Measurements from ENCODE around the gene WNK4.
"Not testable (repeated sequence)": the region's sequence is repeated elsewhere in the genome, so short reads cannot be mapped to it uniquely, and the experiment has no call there.

Gene WNK4

GRCh38 chr17:42750739-42751344 lies 29.6 kb upstream of the WNK4 start:
- Histone ChIP-seq H3K36me3 (ENCODE audit: control insufficient read depth, insufficient read depth, low read length) (no peaks in the 10 kb centered on the region), H3K9me3 (ENCODE audit: control insufficient read depth, insufficient read depth, low read length) (no peaks in the 10 kb centered on the region), H3K4me1 (ENCODE audit: control insufficient read depth, insufficient read depth, low read length) (no peaks in the 10 kb centered on the region), H3K27me3 (ENCODE audit: control insufficient read depth, insufficient read depth, low read length) (peaks cover 2% of the 10 kb centered on the region; the same call in 1 of the 2 replicates), H3K4me3 (ENCODE audit: low read length) (no peak overlapping the region), H3K27ac (ENCODE audit: low read length) (no peak overlapping the region)
- WGBS (ENCODE audit: insufficient coverage, insufficient read length) = no CpG with 5 or more reads among the region's 3 CpGs
- DNase-seq (ENCODE audit: low read depth, low spot score) = no peak

GRCh38 chr17:42751628-42752027 lies 28.8 kb upstream of the WNK4 start:
- H3K4me1 ChIP-seq (ENCODE audit: control insufficient read depth, insufficient read depth, low read length) = no peaks in the 10 kb centered on the region
- no peak overlapping the region for H3K27ac ChIP-seq (ENCODE audit: low read length)
- DNase-seq (ENCODE audit: low read depth, low spot score) = no peak
- no peaks in the 10 kb centered on the region for H3K36me3 ChIP-seq (ENCODE audit: control insufficient read depth, insufficient read depth, low read length)
- no peak overlapping the region for H3K4me3 ChIP-seq (ENCODE audit: low read length)
- no CpG with 5 or more reads among the region's 7 CpGs for WGBS (ENCODE audit: insufficient coverage, insufficient read length)
- H3K9me3 ChIP-seq (ENCODE audit: control insufficient read depth, insufficient read depth, low read length) = no peaks in the 10 kb centered on the region
- H3K27me3 ChIP-seq (ENCODE audit: control insufficient read depth, insufficient read depth, low read length) = no peaks in the 10 kb centered on the region

GRCh38 chr17:42754782-42755181 lies 25.6 kb upstream of the WNK4 start:
- no peak for DNase-seq (ENCODE audit: low read depth, low spot score)
- Histone ChIP-seq H3K9me3 (ENCODE audit: control insufficient read depth, insufficient read depth, low read length) (no peaks in the 10 kb centered on the region), H3K36me3 (ENCODE audit: control insufficient read depth, insufficient read depth, low read length) (no peaks in the 10 kb centered on the region), H3K27ac (ENCODE audit: low read length) (no peak overlapping the region), H3K4me3 (ENCODE audit: low read length) (no peak overlapping the region), H3K27me3 (ENCODE audit: control insufficient read depth, insufficient read depth, low read length) (peaks cover 2% of the 10 kb centered on the region; the same call in 1 of the 2 replicates), H3K4me1 (ENCODE audit: control insufficient read depth, insufficient read depth, low read length) (no peaks in the 10 kb centered on the region)
- WGBS (ENCODE audit: insufficient coverage, insufficient read length) = no CpG with 5 or more reads among the region's 3 CpGs

- no peaks in the 10 kb centered on the region for H3K36me3 ChIP-seq (ENCODE audit: control insufficient read depth, insufficient read depth, low read length)
- no CpG with 5 or more reads among the region's 11 CpGs for WGBS (ENCODE audit: insufficient coverage, insufficient read length)
- no peaks in the 10 kb centered on the region for H3K9me3 ChIP-seq (ENCODE audit: control insufficient read depth, insufficient read depth, low read length)
- no peak overlapping the region for H3K27ac ChIP-seq (ENCODE audit: low read length)
- peaks cover 3% of the 10 kb centered on the region; the same call in 1 of the 2 replicates for H3K4me1 ChIP-seq (ENCODE audit: control insufficient read depth, insufficient read depth, low read length)
- H3K27me3 ChIP-seq (ENCODE audit: control insufficient read depth, insufficient read depth, low read length) = peaks cover 8% of the 10 kb centered on the region; the same call in 1 of the 2 replicates
- DNase-seq (ENCODE audit: low read depth, low spot score) = no peak
- H3K4me3 ChIP-seq (ENCODE audit: low read length) = peak overlapping the region; percentile 41; the same call in 1 of the 2 replicates
Observed at GRCh38 chr17:42759982-42760651, 20.3 kb upstream of the WNK4 start.

- DNase-seq (ENCODE audit: low read depth, low spot score) = no peak
- Histone ChIP-seq H3K9me3 (ENCODE audit: control insufficient read depth, insufficient read depth, low read length) (no peaks in the 10 kb centered on the region), H3K36me3 (ENCODE audit: control insufficient read depth, insufficient read depth, low read length) (no peaks in the 10 kb centered on the region), H3K4me1 (ENCODE audit: control insufficient read depth, insufficient read depth, low read length) (peaks cover 3% of the 10 kb centered on the region; the same call in 1 of the 2 replicates), H3K27ac (ENCODE audit: low read length) (no peak within 1 kb of the TSS), H3K27me3 (ENCODE audit: control insufficient read depth, insufficient read depth, low read length) (peaks cover 8% of the 10 kb centered on the region; the same call in 1 of the 2 replicates), H3K4me3 (ENCODE audit: low read length) (peak within 1 kb of the TSS; percentile 41; the same call in 1 of the 2 replicates)
- WGBS (ENCODE audit: insufficient coverage, insufficient read length) = no CpG with 5 or more reads among the region's 92 CpGs
Observed at GRCh38 chr17:42760652-42761581, 19.5 kb upstream of the WNK4 start, which contains the start of gene RAMP2. RAMP2 (plus strand) TSS chr17:42761227; CDS start chr17:42761262, 35 bp downstream.

- Histone ChIP-seq H3K27ac (ENCODE audit: low read length) (no peak overlapping the region), H3K27me3 (ENCODE audit: control insufficient read depth, insufficient read depth, low read length) (peaks cover 8% of the 10 kb centered on the region; the same call in 1 of the 2 replicates), H3K4me1 (ENCODE audit: control insufficient read depth, insufficient read depth, low read length) (peaks cover 3% of the 10 kb centered on the region; the same call in 1 of the 2 replicates), H3K9me3 (ENCODE audit: control insufficient read depth, insufficient read depth, low read length) (no peaks in the 10 kb centered on the region), H3K36me3 (ENCODE audit: control insufficient read depth, insufficient read depth, low read length) (no peaks in the 10 kb centered on the region), H3K4me3 (ENCODE audit: low read length) (no peak overlapping the region)
- no peak for DNase-seq (ENCODE audit: low read depth, low spot score)
- WGBS (ENCODE audit: insufficient coverage, insufficient read length) = no CpG with 5 or more reads among the region's 12 CpGs
Observed at GRCh38 chr17:42761638-42762037, 18.8 kb upstream of the WNK4 start.

GRCh38 chr17:42766124-42766523 lies 14.3 kb upstream of the WNK4 start:
- no peaks in the 10 kb centered on the region for H3K9me3 ChIP-seq (ENCODE audit: control insufficient read depth, insufficient read depth, low read length)
- no peak overlapping the region for H3K27ac ChIP-seq (ENCODE audit: low read length)
- WGBS (ENCODE audit: insufficient coverage, insufficient read length) = no CpG with 5 or more reads among the region's 6 CpGs
- 0 out of 2 replicates have a peak, but pooled peaks cover 2% of the 10 kb centered on the region for H3K4me1 ChIP-seq (ENCODE audit: control insufficient read depth, insufficient read depth, low read length)
- DNase-seq (ENCODE audit: low read depth, low spot score) = no peak
- H3K27me3 ChIP-seq (ENCODE audit: control insufficient read depth, insufficient read depth, low read length) = no peaks in the 10 kb centered on the region; the same call in 1 of the 2 replicates
- H3K36me3 ChIP-seq (ENCODE audit: control insufficient read depth, insufficient read depth, low read length) = no peaks in the 10 kb centered on the region
- no peak overlapping the region for H3K4me3 ChIP-seq (ENCODE audit: low read length)

- no peak for DNase-seq (ENCODE audit: low read depth, low spot score)
- no peak overlapping the region for H3K27ac ChIP-seq (ENCODE audit: low read length)
- no peaks in the 10 kb centered on the region for H3K9me3 ChIP-seq (ENCODE audit: control insufficient read depth, insufficient read depth, low read length)
- no peaks in the 10 kb centered on the region for H3K27me3 ChIP-seq (ENCODE audit: control insufficient read depth, insufficient read depth, low read length)
- no peaks in the 10 kb centered on the region for H3K36me3 ChIP-seq (ENCODE audit: control insufficient read depth, insufficient read depth, low read length)
- H3K4me3 ChIP-seq (ENCODE audit: low read length) = no peak overlapping the region
- 0 out of 2 replicates have a peak, but pooled peaks cover 2% of the 10 kb centered on the region for H3K4me1 ChIP-seq (ENCODE audit: control insufficient read depth, insufficient read depth, low read length)
Observed at GRCh38 chr17:42767512-42767911, 12.9 kb upstream of the WNK4 start.

GRCh38 chr17:42768006-42768405 lies 12.4 kb upstream of the WNK4 start:
- not testable (repeated sequence) for H3K27me3 ChIP-seq (ENCODE audit: control insufficient read depth, insufficient read depth, low read length); H3K36me3 ChIP-seq (ENCODE audit: control insufficient read depth, insufficient read depth, low read length); DNase-seq (ENCODE audit: low read depth, low spot score); H3K4me3 ChIP-seq (ENCODE audit: low read length); H3K4me1 ChIP-seq (ENCODE audit: control insufficient read depth, insufficient read depth, low read length); H3K9me3 ChIP-seq (ENCODE audit: control insufficient read depth, insufficient read depth, low read length); H3K27ac ChIP-seq (ENCODE audit: low read length)
- WGBS (ENCODE audit: insufficient coverage, insufficient read length) = no CpG with 5 or more reads among the region's 9 CpGs

- H3K4me1 ChIP-seq (ENCODE audit: control insufficient read depth, insufficient read depth, low read length); H3K27ac ChIP-seq (ENCODE audit: low read length); H3K27me3 ChIP-seq (ENCODE audit: control insufficient read depth, insufficient read depth, low read length); H3K4me3 ChIP-seq (ENCODE audit: low read length); DNase-seq (ENCODE audit: low read depth, low spot score); H3K9me3 ChIP-seq (ENCODE audit: control insufficient read depth, insufficient read depth, low read length); H3K36me3 ChIP-seq (ENCODE audit: control insufficient read depth, insufficient read depth, low read length): not testable (repeated sequence)
- WGBS (ENCODE audit: insufficient coverage, insufficient read length) = no CpG with 5 or more reads among the region's 10 CpGs
Observed at GRCh38 chr17:42769964-42770363, 10.4 kb upstream of the WNK4 start.
